Measurements from ENCODE around the gene C14orf132. TPM values are rescaled to one million over a fixed set of nuclear protein-coding genes. Genes with fewer than 3 reads are reported as not detected.

Gene C14orf132
- total RNA-seq, 2 donors from 2014 or later = 23.0 to 37.5 TPM

GRCh38 chr14:96114002-96114401 lies 74.8 kb downstream of the C14orf132 start:
- Histone ChIP-seq H3K4me1 (ENCODE audit: control insufficient read depth in 1 of 2, low read depth in 2 of 2) (no peaks in the 10 kb centered on the region), H3K9me3 (no peaks in the 10 kb centered on the region), H3K36me3 (no peaks in the 10 kb centered on the region), H3K27me3 (replicated peaks; ENCODE audit: insufficient read depth) (no peaks in the 10 kb centered on the region), H3K27ac (no peak overlapping the region), H3K4me3 (no peak overlapping the region)
- no peak for DNase-seq (ENCODE audit: low spot score)
- TF ChIP-seq, protein P1, sequence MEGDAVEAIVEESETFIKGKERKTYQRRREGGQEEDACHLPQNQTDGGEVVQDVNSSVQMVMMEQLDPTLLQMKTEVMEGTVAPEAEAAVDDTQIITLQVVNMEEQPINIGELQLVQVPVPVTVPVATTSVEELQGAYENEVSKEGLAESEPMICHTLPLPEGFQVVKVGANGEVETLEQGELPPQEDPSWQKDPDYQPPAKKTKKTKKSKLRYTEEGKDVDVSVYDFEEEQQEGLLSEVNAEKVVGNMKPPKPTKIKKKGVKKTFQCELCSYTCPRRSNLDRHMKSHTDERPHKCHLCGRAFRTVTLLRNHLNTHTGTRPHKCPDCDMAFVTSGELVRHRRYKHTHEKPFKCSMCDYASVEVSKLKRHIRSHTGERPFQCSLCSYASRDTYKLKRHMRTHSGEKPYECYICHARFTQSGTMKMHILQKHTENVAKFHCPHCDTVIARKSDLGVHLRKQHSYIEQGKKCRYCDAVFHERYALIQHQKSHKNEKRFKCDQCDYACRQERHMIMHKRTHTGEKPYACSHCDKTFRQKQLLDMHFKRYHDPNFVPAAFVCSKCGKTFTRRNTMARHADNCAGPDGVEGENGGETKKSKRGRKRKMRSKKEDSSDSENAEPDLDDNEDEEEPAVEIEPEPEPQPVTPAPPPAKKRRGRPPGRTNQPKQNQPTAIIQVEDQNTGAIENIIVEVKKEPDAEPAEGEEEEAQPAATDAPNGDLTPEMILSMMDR (IDR thresholded peaks at IDR 0.05) = no peak
- ATAC-seq (ENCODE audit: insufficient number of reproducible peaks, low FRiP score, low read depth) = no peak

DNA sequence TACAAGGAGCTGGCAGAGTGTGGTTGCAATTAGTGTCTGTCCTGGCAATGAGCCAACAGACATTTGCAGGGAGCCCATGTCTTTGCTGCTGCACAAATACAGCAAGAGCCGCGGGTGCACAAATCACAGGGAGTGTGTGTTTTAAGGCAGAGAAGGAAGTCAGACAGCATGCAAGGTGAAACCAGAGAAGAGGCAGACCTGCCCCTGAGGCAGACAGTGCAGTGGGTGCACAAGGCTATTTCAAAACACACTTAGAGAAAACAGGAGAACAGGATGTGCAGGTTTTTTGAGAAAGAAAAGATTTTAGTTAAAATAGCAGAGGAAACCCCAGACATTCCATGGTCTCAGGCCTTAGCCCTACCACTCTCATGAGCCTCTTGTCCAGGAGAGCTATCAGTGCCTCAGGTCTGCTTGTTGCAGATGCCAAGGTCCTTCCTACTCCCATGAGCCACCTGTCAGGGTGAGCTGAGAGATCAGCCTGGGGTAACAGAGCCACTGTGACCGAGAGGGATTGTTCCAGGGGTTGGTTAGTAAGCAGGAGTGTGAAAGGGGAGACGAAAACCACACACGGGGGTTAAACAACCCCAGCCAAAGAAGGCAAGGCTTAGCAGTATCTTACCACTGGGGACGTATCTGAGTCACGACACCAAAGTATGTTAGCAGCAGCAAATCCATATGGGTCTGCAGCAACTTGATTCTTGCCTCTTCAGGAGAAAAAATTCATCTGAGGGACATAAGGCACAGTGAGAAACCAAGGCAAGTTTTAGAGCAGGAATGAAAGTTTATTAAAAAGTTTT lies 78.1 kb downstream of the C14orf132 start:
- no peak for ATAC-seq (ENCODE audit: insufficient number of reproducible peaks, low FRiP score, low read depth)
- no peak overlapping the region for H3K27ac ChIP-seq
- H3K36me3 ChIP-seq = no peaks in the 10 kb centered on the region
- DNase-seq (ENCODE audit: low spot score) = no peak
- H3K4me3 ChIP-seq = no peak overlapping the region
- no peaks in the 10 kb centered on the region for H3K4me1 ChIP-seq (ENCODE audit: control insufficient read depth in 1 of 2, low read depth in 2 of 2)
- TF ChIP-seq, protein P1 (IDR thresholded peaks at IDR 0.05) = no peak
- H3K27me3 ChIP-seq (replicated peaks; ENCODE audit: insufficient read depth) = no peaks in the 10 kb centered on the region
- no peaks in the 10 kb centered on the region for H3K9me3 ChIP-seq

DNA sequence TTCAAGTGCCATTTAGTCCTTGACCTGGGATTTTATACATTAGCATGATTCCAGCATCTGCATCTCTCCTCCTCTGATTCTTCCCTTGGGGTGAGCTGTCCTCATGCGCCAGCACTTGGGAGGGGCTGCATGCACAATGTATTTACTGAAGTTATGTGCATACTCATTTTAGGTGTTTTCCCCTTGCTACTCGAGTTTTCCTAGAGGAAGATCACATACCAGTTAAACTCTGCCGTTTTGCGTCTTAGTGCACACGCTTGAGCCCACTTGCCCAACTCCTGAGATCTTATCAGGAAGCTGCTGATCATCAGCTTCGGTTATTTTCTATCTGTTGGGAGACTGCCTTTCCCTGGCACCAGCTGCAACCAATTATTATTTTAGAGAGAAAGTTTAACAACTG lies 78.8 kb downstream of the C14orf132 start:
- DNase-seq (ENCODE audit: low spot score) (no peak), ATAC-seq (ENCODE audit: insufficient number of reproducible peaks, low FRiP score, low read depth) (no peak)
- H3K4me1 ChIP-seq (ENCODE audit: control insufficient read depth in 1 of 2, low read depth in 2 of 2) = no peaks in the 10 kb centered on the region
- no peaks in the 10 kb centered on the region for H3K27me3 ChIP-seq (replicated peaks; ENCODE audit: insufficient read depth)
- H3K9me3 ChIP-seq = no peaks in the 10 kb centered on the region
- H3K4me3 ChIP-seq = no peak overlapping the region
- no peak overlapping the region for H3K27ac ChIP-seq
- TF ChIP-seq, protein P1 (IDR thresholded peaks at IDR 0.05) = no peak
- no peaks in the 10 kb centered on the region for H3K36me3 ChIP-seq

- no peaks in the 10 kb centered on the region for H3K27me3 ChIP-seq (replicated peaks; ENCODE audit: insufficient read depth)
- ATAC-seq (ENCODE audit: insufficient number of reproducible peaks, low FRiP score, low read depth) (no peak), DNase-seq (ENCODE audit: low spot score) (no peak)
- H3K27ac ChIP-seq = no peak overlapping the region
- no peaks in the 10 kb centered on the region for H3K9me3 ChIP-seq
- no peak overlapping the region for H3K4me3 ChIP-seq
- no peaks in the 10 kb centered on the region for H3K36me3 ChIP-seq
- no peaks in the 10 kb centered on the region for H3K4me1 ChIP-seq (ENCODE audit: control insufficient read depth in 1 of 2, low read depth in 2 of 2)
- TF ChIP-seq, protein P1 (IDR thresholded peaks at IDR 0.05) = no peak
These were observed 79.2 kb downstream of the C14orf132 start for GRCh38 chr14:96118391-96118790.

GRCh38 chr14:96119947-96120346 lies 80.8 kb downstream of the C14orf132 start:
- no peak overlapping the region for H3K4me3 ChIP-seq
- H3K27ac ChIP-seq = no peak overlapping the region
- ATAC-seq (ENCODE audit: insufficient number of reproducible peaks, low FRiP score, low read depth) (no peak), DNase-seq (ENCODE audit: low spot score) (no peak)
- no peaks in the 10 kb centered on the region for H3K4me1 ChIP-seq (ENCODE audit: control insufficient read depth in 1 of 2, low read depth in 2 of 2)
- no peaks in the 10 kb centered on the region for H3K36me3 ChIP-seq
- TF ChIP-seq, protein P1 (IDR thresholded peaks at IDR 0.05) = no peak
- no peaks in the 10 kb centered on the region for H3K27me3 ChIP-seq (replicated peaks; ENCODE audit: insufficient read depth)
- H3K9me3 ChIP-seq = no peaks in the 10 kb centered on the region
